OCI-LY1 (cell line): ENCODE measurements around the gene PRRG4.

ENCODE experiments used
- H2AFZ ChIP-seq: fragments of 200-600 bp; sonication (generic), shearing (Covaris generic); 2 replicates; pipeline ENCODE4 v1.6.0; 2014; ENCODE audit warnings: antibody characterized with exemption, mild to moderate bottlenecking, low read length
- H3F3A ChIP-seq: fragments of 200-600 bp; sonication (generic), shearing (Covaris generic); 2 replicates; pipeline ENCODE4 v1.6.0; 2014; ENCODE audit warnings: mild to moderate bottlenecking, antibody characterized with exemption, low read length, moderate library complexity; ENCODE audit not compliant: insufficient read depth
- H3K27ac ChIP-seq: fragments of 200-600 bp; sonication (generic); 2 replicates; pipeline ENCODE4 v1.5.1; 2014; ENCODE audit warnings: low read length, mixed run types, mild to moderate bottlenecking, low read depth; ENCODE audit not compliant: poor library complexity, severe bottlenecking
- H3K27me3 ChIP-seq: fragments of 200-600 bp; sonication (generic); 2 replicates; pipeline ENCODE4 v1.6.0; 2014; ENCODE audit warnings: antibody characterized with exemption, mild to moderate bottlenecking, low read length, moderate library complexity; ENCODE audit not compliant: insufficient read depth
- H3K36me3 ChIP-seq: fragments of 200-600 bp; sonication (generic); 2 replicates; pipeline ENCODE4 v1.6.1; 2014; ENCODE audit warnings: mild to moderate bottlenecking, antibody characterized with exemption, low read length, moderate library complexity, mixed read lengths; ENCODE audit not compliant: insufficient read depth
- H3K4me1 ChIP-seq: fragments of 200-600 bp; sonication (generic); 2 replicates; pipeline ENCODE4 v1.5.1; 2014; ENCODE audit warnings: mild to moderate bottlenecking, low read length, moderate library complexity; ENCODE audit not compliant: insufficient read depth, severe bottlenecking
- H3K4me2 ChIP-seq: fragments of 200-600 bp; sonication (generic), shearing (Covaris generic); 2 replicates; pipeline ENCODE4 v1.6.1; 2014; ENCODE audit warnings: low read length
- H3K4me3 ChIP-seq: fragments of 200-600 bp; sonication (generic); 2 replicates; pipeline ENCODE4 v1.5.1; 2014; ENCODE audit warnings: low read length, low read depth, mild to moderate bottlenecking, mixed read lengths; ENCODE audit not compliant: poor library complexity, severe bottlenecking
- H3K79me2 ChIP-seq: fragments of 200-600 bp; shearing (Covaris generic); 2 replicates; pipeline ENCODE4 v1.6.1; 2016; ENCODE audit warnings: mixed run types, low read length, mixed read lengths; ENCODE audit not compliant: insufficient read depth
- H3K9ac ChIP-seq: fragments of 200-600 bp; sonication (generic), shearing (Covaris generic); 2 replicates; pipeline ENCODE4 v1.6.1; 2014; ENCODE audit warnings: mild to moderate bottlenecking, low read length, mixed read lengths
- H3K9me2 ChIP-seq: fragments of 200-600 bp; sonication (generic), shearing (Covaris generic); 2 replicates; pipeline ENCODE4 v1.6.1; 2014; ENCODE audit warnings: low read depth, mild to moderate bottlenecking, low read length, mixed read lengths
- H3K9me3 ChIP-seq: fragments of 200-600 bp; shearing (Covaris generic); 2 replicates; pipeline ENCODE4 v1.6.1; 2014; ENCODE audit warnings: low read length, mixed read lengths
- H4K20me1 ChIP-seq: fragments of 200-600 bp; sonication (generic), shearing (Covaris generic); 2 replicates; pipeline ENCODE4 v1.6.0; 2016; ENCODE audit warnings: mild to moderate bottlenecking, low read length; ENCODE audit not compliant: insufficient read depth
- CTCF ChIP-seq: fragments of 200-600 bp; sonication (generic), shearing (Covaris generic); IDR thresholded peaks from 2 replicates; pipeline ENCODE4 v1.5.1; 2017; ENCODE audit warnings: mild to moderate bottlenecking, antibody characterized with exemption, low read length, moderate library complexity, mixed read lengths
- EZH2 ChIP-seq: fragments of 200-600 bp; sonication (generic), shearing (Covaris generic); IDR thresholded peaks from 2 replicates; pipeline ENCODE4 v1.8.0; 2017; ENCODE audit warnings: borderline replicate concordance, mixed run types, mild to moderate bottlenecking, antibody characterized with exemption, low read length, moderate library complexity, mixed read lengths

Gene PRRG4

GRCh38 chr11:32894921-32895320, 65.2 kb downstream of the PRRG4 start:
- Histone ChIP-seq H3K9ac (peak overlapping the region; percentile 98), H3F3A (no peaks in the 10 kb centered on the region), H3K79me2 (peaks cover 55% of the 10 kb centered on the region), H2AFZ (no peak overlapping the region), H3K27ac (no peak overlapping the region), H3K27me3 (no peaks in the 10 kb centered on the region), H3K9me3 (no peaks in the 10 kb centered on the region), H4K20me1 (no peaks in the 10 kb centered on the region), H3K4me2 (peak overlapping the region; percentile 90), H3K9me2 (no peaks in the 10 kb centered on the region), H3K36me3 (peaks cover 2% of the 10 kb centered on the region), H3K4me1 (peaks cover 27% of the 10 kb centered on the region), H3K4me3 (peak overlapping the region; percentile 93)
- TF ChIP-seq EZH2 (no peak), CTCF (no peak)

DNA sequence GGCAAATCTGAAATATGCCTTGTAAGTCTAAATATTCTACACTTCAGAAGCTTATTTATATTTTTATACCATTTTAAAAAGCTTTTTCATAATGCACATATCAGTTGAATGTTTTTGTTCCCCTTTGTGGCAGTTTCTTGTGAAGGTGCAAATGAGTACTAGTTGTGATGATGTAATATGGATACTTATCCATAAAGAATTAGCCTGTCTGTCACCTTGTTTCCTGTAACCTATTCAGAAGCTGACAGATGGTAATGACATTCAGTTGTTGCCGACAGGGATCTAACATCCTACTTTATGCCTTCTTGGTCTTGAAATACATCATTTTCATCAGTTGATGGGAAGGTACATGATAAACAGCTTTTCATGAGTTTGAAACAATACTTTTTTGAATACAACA, 65.7 kb downstream of the PRRG4 start:
- H3K4me1 ChIP-seq, result peaks cover 27% of the 10 kb centered on the region
- no peak overlapping the region for H3K27ac ChIP-seq
- no peak overlapping the region for H2AFZ ChIP-seq
- no peaks in the 10 kb centered on the region for H3K9me3 ChIP-seq
- no peaks in the 10 kb centered on the region for H4K20me1 ChIP-seq
- peak overlapping the region; percentile 90 for H3K4me2 ChIP-seq
- H3K4me3 ChIP-seq, result peak overlapping the region; percentile 93
- TF ChIP-seq EZH2 (no peak), CTCF (no peak)
- no peaks in the 10 kb centered on the region for H3K27me3 ChIP-seq
- peaks cover 58% of the 10 kb centered on the region for H3K79me2 ChIP-seq
- H3K9ac ChIP-seq, result peak overlapping the region; percentile 98; the same call in 1 of the 2 replicates
- no peaks in the 10 kb centered on the region for H3K9me2 ChIP-seq
- H3F3A ChIP-seq, result no peaks in the 10 kb centered on the region
- H3K36me3 ChIP-seq, result peaks cover 5% of the 10 kb centered on the region

DNA sequence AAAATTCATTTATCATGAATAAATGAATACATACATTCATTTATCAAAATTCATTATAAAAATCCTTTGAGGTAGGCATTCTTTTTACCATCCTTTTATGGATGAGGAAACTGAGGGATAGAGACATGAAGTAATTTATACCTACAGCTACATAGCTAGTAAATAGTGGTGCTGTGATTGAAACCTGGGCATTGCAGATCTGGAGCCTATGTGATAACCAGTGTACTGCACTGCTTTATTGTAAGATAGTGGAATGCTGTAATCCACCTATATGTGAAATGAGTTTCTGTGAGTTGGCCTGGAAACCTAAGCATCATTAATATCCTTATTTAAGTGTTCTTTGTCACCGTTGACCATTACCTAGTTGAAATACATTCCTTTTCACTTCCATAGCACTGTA, 67.4 kb downstream of the PRRG4 start:
- Histone ChIP-seq H4K20me1 (no peaks in the 10 kb centered on the region), H3K27me3 (no peaks in the 10 kb centered on the region), H3F3A (no peaks in the 10 kb centered on the region), H3K9me2 (no peaks in the 10 kb centered on the region), H3K4me2 (no peak overlapping the region), H3K27ac (no peak overlapping the region), H3K36me3 (peaks cover 14% of the 10 kb centered on the region), H2AFZ (no peak overlapping the region), H3K9me3 (no peaks in the 10 kb centered on the region), H3K4me3 (no peak overlapping the region), H3K4me1 (peaks cover 22% of the 10 kb centered on the region), H3K79me2 (peaks cover 70% of the 10 kb centered on the region), H3K9ac (no peak overlapping the region)
- TF ChIP-seq CTCF, result no peak
- TF ChIP-seq EZH2, result no peak
